Measurements from ENCODE around the gene DENND4A.

- TF ChIP-seq POU6F1 (CRISPR knock-in tag; IDR thresholded peaks at IDR 0.05; ENCODE audit: borderline replicate concordance, low read depth) (no peak), RARB (CRISPR knock-in tag; IDR thresholded peaks at IDR 0.05) (no peak), BACH2 (CRISPR knock-in tag; IDR thresholded peaks at IDR 0.05; ENCODE audit: borderline replicate concordance) (no peak), PATZ1 (CRISPR knock-in tag; IDR thresholded peaks at IDR 0.05; ENCODE audit: borderline replicate concordance) (no peak), CREB5 (CRISPR knock-in tag; IDR thresholded peaks at IDR 0.05; ENCODE audit: low read depth) (no peak), TOX (CRISPR knock-in tag; IDR thresholded peaks at IDR 0.05; ENCODE audit: borderline replicate concordance) (no peak), OSR1 (CRISPR knock-in tag; IDR thresholded peaks at IDR 0.05) (no peak), ARNTL (CRISPR knock-in tag; IDR thresholded peaks at IDR 0.05; ENCODE audit: borderline replicate concordance, low read depth) (no peak), TCF4 (CRISPR knock-in tag; IDR thresholded peaks at IDR 0.05; ENCODE audit: borderline replicate concordance) (no peak), ZNF565 (CRISPR knock-in tag; conservative IDR thresholded peaks at IDR 0.05; ENCODE audit: low read depth) (no peak)
Observed at GRCh38 chr15:65824941-65825544, 33.0 kb upstream of the DENND4A start.

Measured in SK-N-SH treated with all-trans-retinoic acid at 6 μM for 48 hours (cell line).